ENCODE data around the gene SEPTIN10. TPM values are rescaled to one million over a fixed set of nuclear protein-coding genes. Genes with fewer than 3 reads are reported as not detected.

Gene SEPTIN10
- total and polyA plus RNA-seq, 2 donors (not counting 1 experiment from before 2014, with no cell fraction given): 0.28 TPM; not detected in 1

DNA sequence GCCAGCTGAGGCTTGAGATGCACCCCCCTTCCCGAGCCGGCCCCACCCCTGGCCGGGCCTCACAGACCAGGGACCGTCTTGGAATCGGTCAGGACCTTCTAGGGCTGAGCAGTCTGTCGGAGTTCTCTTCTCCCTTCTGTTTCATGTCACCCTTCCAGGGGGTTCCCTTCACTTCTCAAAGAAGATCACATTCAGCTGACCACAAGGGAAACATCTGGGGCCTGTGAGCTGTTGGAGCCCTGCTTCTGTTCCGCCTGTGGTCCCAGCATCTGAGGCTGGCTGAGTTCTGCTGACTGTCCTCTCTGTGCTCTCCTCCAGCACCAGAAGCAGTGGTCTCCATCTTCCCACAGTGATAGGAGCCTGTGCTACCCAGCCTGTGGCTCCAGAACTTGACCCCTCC lies 106.5 kb downstream of the SEPTIN10 start:
- H3K9me3 Mint-ChIP-seq (ENCODE audit: insufficient read depth): no peaks in the 10 kb centered on the region
- H3K4me1 Mint-ChIP-seq: no peaks in the 10 kb centered on the region
- peaks cover 9% of the 10 kb centered on the region for H3K27me3 Mint-ChIP-seq
- ChIA-PET CTCF (interaction anchor here (0.5 to 5.2 kb wide), 3 partner anchors 25 to 766 kb away, joined by 3 to 106 read pairs (median 3); partner anchors contain the start of gene SH3RF3), POLR2A (no interaction called here)
- H3K9me3 ChIP-seq (ENCODE audit: control extremely low read depth in 1 of 3, control insufficient read depth in 2 of 3, insufficient read depth in 1 of 3, low read length in 2 of 3): no peaks in the 10 kb centered on the region
- no peak for DNase-seq
- no peak for TF ChIP-seq EZH2 (IDR thresholded peaks at IDR 0.05; ENCODE audit: borderline replicate concordance, insufficient read depth, low read depth, low read length, poor library complexity, severe bottlenecking)
- TF ChIP-seq CTCF (IDR thresholded peaks at IDR 0.05): no peak
- no peaks in the 10 kb centered on the region for H4K20me1 ChIP-seq (ENCODE audit: control insufficient read depth, insufficient read depth, low read length, poor library complexity, severe bottlenecking)
- H3K4me2 ChIP-seq (replicated peaks; ENCODE audit: low read depth, low read length, poor library complexity, severe bottlenecking): no peak overlapping the region
- no peaks in the 10 kb centered on the region for H3K27me3 ChIP-seq (replicated peaks in 1 of 4; ENCODE audit: control extremely low read depth in 1 of 4, control insufficient read depth in 3 of 4, insufficient read depth in 4 of 4, low read length in 3 of 4)
- no peak overlapping the region for H2AFZ ChIP-seq (ENCODE audit: insufficient read depth, low read depth, low read length, poor library complexity, severe bottlenecking)
- no peak overlapping the region for H3K9ac ChIP-seq (ENCODE audit: low read length)
- 8% methylated on average over 7 of the region's 7 CpGs for WGBS (ENCODE audit: insufficient coverage)
- no peak overlapping the region for H3K4me3 Mint-ChIP-seq
- no peaks in the 10 kb centered on the region for H3K79me2 ChIP-seq (ENCODE audit: control insufficient read depth, insufficient read depth, low read length)
- no peak for ATAC-seq (ENCODE audit: low read depth)
- H3K4me1 ChIP-seq (ENCODE audit: control insufficient read depth in 2 of 2, insufficient read depth in 2 of 2, low read length in 2 of 2): no peaks in the 10 kb centered on the region
- no peaks in the 10 kb centered on the region for H3K36me3 ChIP-seq (replicated peaks in 1 of 2; ENCODE audit: control extremely low read depth in 1 of 2, control insufficient read depth in 1 of 2, extremely low read depth in 1 of 2, insufficient read depth in 2 of 2, low read length in 1 of 2)
- H3K4me3 ChIP-seq (ENCODE audit: control extremely low read depth in 1 of 5, extremely low read depth in 1 of 5, insufficient read depth in 1 of 5, low read depth in 2 of 5, low read length in 4 of 5): no peak overlapping the region
- no peak overlapping the region for H3K27ac Mint-ChIP-seq
- H3K27ac ChIP-seq (ENCODE audit: low read length in 2 of 2): no peak overlapping the region
- intact Hi-C loops (cut with micrococcal nuclease): no loop called here

GRCh38 chr2:109503191-109503590 lies 110.6 kb downstream of the SEPTIN10 start:
- Mint-ChIP-seq H3K4me1 (no peaks in the 10 kb centered on the region), H3K9me3 (ENCODE audit: insufficient read depth) (no peaks in the 10 kb centered on the region), H3K27me3 (peaks cover under 1% of the 10 kb centered on the region), H3K4me3 (no peak overlapping the region), H3K27ac (no peak overlapping the region)
- H3K4me2 ChIP-seq (replicated peaks; ENCODE audit: low read depth, low read length, poor library complexity, severe bottlenecking): no peak overlapping the region
- no peaks in the 10 kb centered on the region for H3K79me2 ChIP-seq (ENCODE audit: control insufficient read depth, insufficient read depth, low read length)
- H3K27me3 ChIP-seq (replicated peaks in 1 of 4; ENCODE audit: control extremely low read depth in 1 of 4, control insufficient read depth in 3 of 4, insufficient read depth in 4 of 4, low read length in 3 of 4): no peaks in the 10 kb centered on the region
- DNase-seq (no peak), ATAC-seq (ENCODE audit: low read depth) (no peak)
- H3K27ac ChIP-seq (ENCODE audit: low read length in 2 of 2): no peak overlapping the region
- intact Hi-C loops (cut with micrococcal nuclease): no loop called here
- no peak overlapping the region for H3K4me3 ChIP-seq (ENCODE audit: control extremely low read depth in 1 of 5, extremely low read depth in 1 of 5, insufficient read depth in 1 of 5, low read depth in 2 of 5, low read length in 4 of 5)
- POLR2A ChIA-PET: no interaction called here
- H3K9ac ChIP-seq (ENCODE audit: low read length): no peak overlapping the region
- CTCF ChIA-PET: no interaction called here
- TF ChIP-seq EZH2 (IDR thresholded peaks at IDR 0.05; ENCODE audit: borderline replicate concordance, insufficient read depth, low read depth, low read length, poor library complexity, severe bottlenecking) (no peak), CTCF (IDR thresholded peaks at IDR 0.05) (no peak)
- no peaks in the 10 kb centered on the region for H3K4me1 ChIP-seq (ENCODE audit: control insufficient read depth in 2 of 2, insufficient read depth in 2 of 2, low read length in 2 of 2)
- H2AFZ ChIP-seq (ENCODE audit: insufficient read depth, low read depth, low read length, poor library complexity, severe bottlenecking): no peak overlapping the region
- H4K20me1 ChIP-seq (ENCODE audit: control insufficient read depth, insufficient read depth, low read length, poor library complexity, severe bottlenecking): no peaks in the 10 kb centered on the region
- no peaks in the 10 kb centered on the region for H3K36me3 ChIP-seq (replicated peaks in 1 of 2; ENCODE audit: control extremely low read depth in 1 of 2, control insufficient read depth in 1 of 2, extremely low read depth in 1 of 2, insufficient read depth in 2 of 2, low read length in 1 of 2)
- no peaks in the 10 kb centered on the region for H3K9me3 ChIP-seq (ENCODE audit: control extremely low read depth in 1 of 3, control insufficient read depth in 2 of 3, insufficient read depth in 1 of 3, low read length in 2 of 3)
- WGBS (ENCODE audit: insufficient coverage): no CpG with 5 or more reads among the region's 5 CpGs
